ENCODE measurements around the gene CMTM6. TPM values are rescaled to one million over a fixed set of nuclear protein-coding genes. Genes with fewer than 3 reads are reported as not detected.

Gene CMTM6
- total and polyA plus RNA-seq, 9 of the 15 experiments (the other 6 are each of a cell fraction or from before 2014, with no cell fraction given) = 8.9 to 39.7 (median 19.5) TPM

GRCh38 chr3:32440611-32441350 is 61.9 kb downstream of the CMTM6 start:
- Histone ChIP-seq H3K9me3 (replicated peaks; ENCODE audit: control insufficient read depth, insufficient read depth, low read depth, low read length) (no peaks in the 10 kb centered on the region), H3K4me3 (no peak overlapping the region), H3K27me3 (ENCODE audit: control insufficient read depth in 2 of 2, insufficient read depth in 2 of 2, low read length in 2 of 2) (peaks cover 25 to 29% of the 10 kb centered on the region in 2 experiments), H3K36me3 (ENCODE audit: control insufficient read depth, insufficient read depth, low read length) (no peaks in the 10 kb centered on the region), H3K4me2 (ENCODE audit: insufficient read depth, low read length) (no peak overlapping the region), H3K79me2 (ENCODE audit: control insufficient read depth, insufficient read depth, low read length) (no peaks in the 10 kb centered on the region), H3K4me1 (replicated peaks in 1 of 2; ENCODE audit: control insufficient read depth in 2 of 2, insufficient read depth in 2 of 2, low read length in 2 of 2) (no peaks in the 10 kb centered on the region), H3K9me1 (ENCODE audit: control insufficient read depth, insufficient read depth, low read length) (no peaks in the 10 kb centered on the region), H3K9ac (ENCODE audit: insufficient read depth in 1 of 2, low read depth in 2 of 2, low read length in 2 of 2) (no peak overlapping the region), H4K20me1 (replicated peaks; ENCODE audit: control insufficient read depth, insufficient read depth, low read length) (no peaks in the 10 kb centered on the region), H2AFZ (ENCODE audit: low read depth, low read length) (no peak overlapping the region), H3K27ac (ENCODE audit: extremely low read depth, low read depth, low read length) (no peak overlapping the region)
- ChIA-PET CTCF (ENCODE audit: low intra/inter-chr PET ratio) (no interaction called here), POLR2A (interaction anchor here (1.1 to 1.9 kb wide), 2 partner anchors 9 kb away, joined by 3 to 5 read pairs; no protein-coding TSS in a partner anchor)
- in situ Hi-C loops (cut with MboI) (no loop called here), intact Hi-C loops (cut with micrococcal nuclease) (no loop called here)
- no TSS peak for BruUV-seq (replicated peaks)
- ATAC-seq = no peak
- no peak for FAIRE-seq
- peak in 1 of 4 experiments; percentile 3 for DNase-seq (ENCODE audit: extremely low read depth in 1 of 4, low spot score in 3 of 4)
- under 1% methylated on average over 10 of the region's 10 CpGs for WGBS (ENCODE audit: insufficient coverage, low coverage, missing lambda C conversion rate)
- no peak for TF ChIP-seq MEIS2 (IDR thresholded peaks at IDR 0.05; ENCODE audit: partially characterized antibody)
- no peak for TF ChIP-seq CEBPZ (IDR thresholded peaks at IDR 0.05; ENCODE audit: borderline replicate concordance, low read depth, low read length)
- TF ChIP-seq ESRRA (IDR thresholded peaks at IDR 0.05; ENCODE audit: borderline replicate concordance, low read depth) = no peak
- TF ChIP-seq CHD4 (IDR thresholded peaks at IDR 0.05; ENCODE audit: insufficient read depth, insufficient replicate concordance, low read depth, low read length, poor library complexity, severe bottlenecking) = no peak
- no peak for TF ChIP-seq ZNF79 (CRISPR knock-in tag; IDR thresholded peaks at IDR 0.05; ENCODE audit: low read depth)
- TF ChIP-seq GABPA (tag; conservative IDR thresholded peaks at IDR 0.05; ENCODE audit: low read depth) = no peak
- no peak for TF ChIP-seq RERE (CRISPR knock-in tag; IDR thresholded peaks at IDR 0.05; ENCODE audit: borderline replicate concordance)
- TF ChIP-seq PML (IDR thresholded peaks at IDR 0.05; ENCODE audit: low read length) = no peak
- TF ChIP-seq KDM1A (IDR thresholded peaks at IDR 0.05) = no peak
- no peak for TF ChIP-seq PPARD (CRISPR knock-in tag; IDR thresholded peaks at IDR 0.05)
- no peak for TF ChIP-seq CXXC5 (CRISPR knock-in tag; IDR thresholded peaks at IDR 0.05)
- TF ChIP-seq RBM15 (IDR thresholded peaks at IDR 0.05; ENCODE audit: insufficient read depth, low read length) = no peak
- TF ChIP-seq FOXP1 (CRISPR knock-in tag; IDR thresholded peaks at IDR 0.05) = no peak

Measured in K562 (cell line).